DOHH2 (cell line): ENCODE measurements around the gene KLF2.

Experiments used
- H3F3A ChIP-seq: fragments of 200-600 bp; sonication (generic), shearing (Covaris generic); 2 replicates; pipeline ENCODE4 v1.6.0; 2016; ENCODE audit warnings: antibody characterized with exemption, mild to moderate bottlenecking; ENCODE audit not compliant: control insufficient read depth, insufficient read depth
- H3K27ac ChIP-seq: fragments of 200-600 bp; sonication (generic); 2 replicates; pipeline ENCODE4 v1.5.1; 2014; ENCODE audit warnings: low read depth, mild to moderate bottlenecking, low read length, moderate library complexity
- H3K27me3 ChIP-seq: fragments of 200-600 bp; sonication (generic); 2 replicates; pipeline ENCODE4 v1.6.1; 2014; ENCODE audit warnings: mild to moderate bottlenecking, low read length, mixed read lengths; ENCODE audit not compliant: control insufficient read depth
- H3K36me3 ChIP-seq: fragments of 200-600 bp; sonication (generic); 2 replicates; pipeline ENCODE4 v1.6.1; 2014; ENCODE audit warnings: mild to moderate bottlenecking, low read length, moderate library complexity, mixed read lengths; ENCODE audit not compliant: control insufficient read depth
- H3K4me1 ChIP-seq: fragments of 200-600 bp; sonication (generic); 2 replicates; pipeline ENCODE4 v1.6.1; 2014; ENCODE audit warnings: mild to moderate bottlenecking, low read length, mixed read lengths; ENCODE audit not compliant: control insufficient read depth
- H3K4me2 ChIP-seq: fragments of 200-600 bp; sonication (generic); 2 replicates; pipeline ENCODE4 v1.6.0; 2014; ENCODE audit warnings: mild to moderate bottlenecking, low read length, moderate library complexity
- H3K4me3 ChIP-seq: fragments of 200-600 bp; sonication (generic); 2 replicates; pipeline ENCODE4 v1.5.1; 2014; ENCODE audit warnings: mild to moderate bottlenecking, low read length, mixed read lengths
- H3K79me2 ChIP-seq: fragments of 200-600 bp; sonication (generic); 2 replicates; pipeline ENCODE4 v1.6.1; 2014; ENCODE audit warnings: mild to moderate bottlenecking, low read length, mixed read lengths; ENCODE audit not compliant: control insufficient read depth
- H3K9me2 ChIP-seq: fragments of 200-600 bp; sonication (generic); replicated peaks from 2 replicates; pipeline ENCODE4 v1.6.1; 2014; ENCODE audit warnings: mild to moderate bottlenecking, low read length, mixed read lengths; ENCODE audit not compliant: control insufficient read depth
- H3K9me3 ChIP-seq: fragments of 200-600 bp; sonication (generic); 2 replicates; pipeline ENCODE4 v1.6.1; 2014; ENCODE audit warnings: antibody characterized with exemption, low read length, mixed read lengths; ENCODE audit not compliant: control insufficient read depth, insufficient read depth
- H4K20me1 ChIP-seq: fragments of 200-600 bp; sonication (generic); 2 replicates; pipeline ENCODE4 v1.6.0; 2014; ENCODE audit warnings: low read depth, mild to moderate bottlenecking, antibody characterized with exemption, low read length, moderate library complexity; ENCODE audit not compliant: control insufficient read depth, insufficient read depth
- EZH2phosphoT487 ChIP-seq: fragments of 200-600 bp; sonication (generic); IDR thresholded peaks from 2 replicates; pipeline ENCODE4 v1.6.1; 2017; ENCODE audit warnings: borderline replicate concordance, mild to moderate bottlenecking, antibody characterized with exemption, low read length, moderate library complexity, mixed read lengths
- TF ChIP-seq, protein P1 (sequence below): fragments of 200-600 bp; sonication (generic); IDR thresholded peaks from one replicate; pipeline ENCODE4 v1.5.1; 2014; ENCODE audit warnings: antibody characterized with exemption, mild to moderate bottlenecking, low read depth, low read length; ENCODE audit not compliant: poor library complexity, severe bottlenecking

Gene KLF2

GRCh38 chr19:16367261-16367683 is 42.6 kb downstream of the KLF2 start:
- peaks cover 6% of the 10 kb centered on the region; the same call in 1 of the 2 replicates for H3K27me3 ChIP-seq
- H3K4me2 ChIP-seq, result peak overlapping the region; percentile 66
- H3K27ac ChIP-seq, result 0 out of 2 replicates have a peak overlapping the region, but pooled peaks have one; percentile 14
- H3K4me1 ChIP-seq, result peaks cover 45% of the 10 kb centered on the region
- peaks cover 24% of the 10 kb centered on the region for H4K20me1 ChIP-seq
- no peaks in the 10 kb centered on the region for H3K9me2 ChIP-seq
- 0 out of 2 replicates have a peak, but pooled peaks cover 3% of the 10 kb centered on the region for H3F3A ChIP-seq
- H3K4me3 ChIP-seq, result peak overlapping the region; percentile 47
- no peaks in the 10 kb centered on the region for H3K79me2 ChIP-seq
- peaks cover 8% of the 10 kb centered on the region; the same call in 1 of the 2 replicates for H3K36me3 ChIP-seq
- TF ChIP-seq, protein P1, sequence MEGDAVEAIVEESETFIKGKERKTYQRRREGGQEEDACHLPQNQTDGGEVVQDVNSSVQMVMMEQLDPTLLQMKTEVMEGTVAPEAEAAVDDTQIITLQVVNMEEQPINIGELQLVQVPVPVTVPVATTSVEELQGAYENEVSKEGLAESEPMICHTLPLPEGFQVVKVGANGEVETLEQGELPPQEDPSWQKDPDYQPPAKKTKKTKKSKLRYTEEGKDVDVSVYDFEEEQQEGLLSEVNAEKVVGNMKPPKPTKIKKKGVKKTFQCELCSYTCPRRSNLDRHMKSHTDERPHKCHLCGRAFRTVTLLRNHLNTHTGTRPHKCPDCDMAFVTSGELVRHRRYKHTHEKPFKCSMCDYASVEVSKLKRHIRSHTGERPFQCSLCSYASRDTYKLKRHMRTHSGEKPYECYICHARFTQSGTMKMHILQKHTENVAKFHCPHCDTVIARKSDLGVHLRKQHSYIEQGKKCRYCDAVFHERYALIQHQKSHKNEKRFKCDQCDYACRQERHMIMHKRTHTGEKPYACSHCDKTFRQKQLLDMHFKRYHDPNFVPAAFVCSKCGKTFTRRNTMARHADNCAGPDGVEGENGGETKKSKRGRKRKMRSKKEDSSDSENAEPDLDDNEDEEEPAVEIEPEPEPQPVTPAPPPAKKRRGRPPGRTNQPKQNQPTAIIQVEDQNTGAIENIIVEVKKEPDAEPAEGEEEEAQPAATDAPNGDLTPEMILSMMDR, result no peak
- no peak for TF ChIP-seq EZH2phosphoT487
- no peaks in the 10 kb centered on the region for H3K9me3 ChIP-seq

GRCh38 chr19:16368385-16369305 is 44.0 kb downstream of the KLF2 start:
- peaks cover 6% of the 10 kb centered on the region; the same call in 1 of the 2 replicates for H3K27me3 ChIP-seq
- H4K20me1 ChIP-seq, result peaks cover 25% of the 10 kb centered on the region
- H3K4me2 ChIP-seq, result no peak overlapping the region
- TF ChIP-seq, protein P1, result no peak
- TF ChIP-seq EZH2phosphoT487, result no peak
- no peaks in the 10 kb centered on the region for H3K79me2 ChIP-seq
- H3K27ac ChIP-seq, result no peak overlapping the region
- no peak overlapping the region for H3K4me3 ChIP-seq
- no peaks in the 10 kb centered on the region for H3K9me3 ChIP-seq
- H3K36me3 ChIP-seq, result peaks cover 8% of the 10 kb centered on the region; the same call in 1 of the 2 replicates
- H3K9me2 ChIP-seq, result no peaks in the 10 kb centered on the region
- peaks cover 52% of the 10 kb centered on the region for H3K4me1 ChIP-seq
- 0 out of 2 replicates have a peak, but pooled peaks cover 3% of the 10 kb centered on the region for H3F3A ChIP-seq

DNA sequence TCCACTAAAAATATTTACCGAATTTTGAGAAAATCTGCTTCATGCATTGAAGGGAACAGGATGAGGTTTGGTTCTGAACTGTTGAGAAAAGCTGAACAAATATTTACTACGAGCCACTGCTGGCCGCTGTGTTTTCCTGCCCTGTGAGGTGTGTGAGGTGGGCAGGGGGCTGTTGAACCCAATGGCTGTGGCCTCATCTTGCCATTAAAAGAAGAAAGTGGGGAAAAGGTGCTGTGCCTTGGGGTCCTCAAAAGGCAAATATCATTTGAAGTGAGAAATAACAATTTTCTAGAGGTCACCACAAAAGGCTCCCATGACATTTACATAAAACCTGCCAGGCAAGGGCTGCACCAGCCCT is 44.7 kb downstream of the KLF2 start:
- Histone ChIP-seq H3K27ac (no peak overlapping the region), H3K9me3 (no peaks in the 10 kb centered on the region), H4K20me1 (peaks cover 25% of the 10 kb centered on the region), H3K9me2 (no peaks in the 10 kb centered on the region), H3F3A (0 out of 2 replicates have a peak, but pooled peaks cover 3% of the 10 kb centered on the region), H3K79me2 (no peaks in the 10 kb centered on the region), H3K36me3 (peaks cover 9% of the 10 kb centered on the region; the same call in 1 of the 2 replicates), H3K4me1 (peaks cover 52% of the 10 kb centered on the region), H3K27me3 (peaks cover 6% of the 10 kb centered on the region; the same call in 1 of the 2 replicates), H3K4me2 (no peak overlapping the region), H3K4me3 (no peak overlapping the region)
- no peak for TF ChIP-seq EZH2phosphoT487
- TF ChIP-seq, protein P1, result no peak
